ENCODE data around the gene NLRP11. TPM values are rescaled to one million over a fixed set of nuclear protein-coding genes. Genes with fewer than 3 reads are reported as not detected.
"Not testable (repeated sequence)": the region's sequence is repeated elsewhere in the genome, so short reads cannot be mapped to it uniquely, and the experiment has no call there.

The NLRP11 gene
- polyA plus RNA-seq, 6 donors from 2014 or later, result 0.08 to 0.16 TPM; not detected in 4

DNA sequence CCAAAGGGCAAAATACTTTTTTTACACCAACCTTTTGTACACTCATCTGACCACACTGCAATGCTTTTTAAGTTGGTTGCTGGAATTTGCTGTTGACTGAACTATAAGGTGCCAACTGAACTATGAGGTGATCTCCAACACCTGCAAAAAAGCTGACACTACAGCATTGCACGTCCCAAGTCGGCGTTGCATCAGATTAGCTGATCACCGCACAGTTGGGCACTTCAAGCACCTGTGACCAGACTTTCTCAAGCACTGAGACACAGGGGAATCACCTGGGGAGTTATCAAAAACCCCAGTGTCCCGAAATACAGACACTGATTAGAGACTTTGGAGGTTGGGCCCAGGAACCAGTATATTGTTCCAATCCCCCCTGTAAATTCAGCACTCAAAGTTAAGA, 1.1 kb downstream of the NLRP11 start:
- Mint-ChIP-seq H3K27me3 (peaks cover 0 to 5% (median 0%) of the 10 kb centered on the region in 3 donors), H3K36me3 (no peaks in the 10 kb centered on the region), H3K4me3 (no peak overlapping the region), H3K4me1 (no peaks in the 10 kb centered on the region), H3K27ac (no peak overlapping the region), H3K9me3 (peaks cover 0 to 7% (median 0%) of the 10 kb centered on the region in 7 donors)
- DNase-seq, result no peak
- ATAC-seq (ENCODE audit: low read depth in 2 of 2), result no peak

DNA sequence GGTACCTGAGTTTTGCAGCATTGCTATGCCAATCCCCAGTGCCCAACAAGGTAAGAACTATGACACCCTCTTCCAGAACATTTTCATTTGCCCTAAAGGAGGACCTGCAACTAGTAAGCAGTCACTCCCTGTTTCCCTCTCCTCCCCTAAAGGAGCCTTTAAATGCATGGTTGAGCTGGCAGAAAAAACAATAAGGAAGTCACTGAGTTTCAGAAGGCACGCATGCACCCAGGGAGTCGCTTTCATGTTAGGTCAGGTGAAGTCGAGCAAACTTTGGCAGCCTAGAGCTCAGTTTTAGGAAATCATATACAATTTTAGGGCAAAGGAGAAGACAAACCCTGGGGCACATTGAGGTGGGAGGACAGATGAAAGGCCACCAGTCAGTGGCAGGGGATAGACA, 11.8 kb downstream of the NLRP11 start:
- no peaks in the 10 kb centered on the region for H3K36me3 Mint-ChIP-seq
- peak overlapping the region in 1 of 8 donors; percentile 29 for H3K4me3 Mint-ChIP-seq
- ATAC-seq (ENCODE audit: low read depth in 2 of 2) (no peak), DNase-seq (no peak)
- H3K9me3 Mint-ChIP-seq, result peaks cover 0 to 3% (median 0%) of the 10 kb centered on the region in 7 donors
- peak overlapping the region in 1 of 6 donors; percentile 49 for H3K27ac Mint-ChIP-seq
- H3K4me1 Mint-ChIP-seq, result peaks cover 0 to 12% (median 7%) of the 10 kb centered on the region in 3 donors
- H3K27me3 Mint-ChIP-seq, result peaks cover 10 to 26% (median 20%) of the 10 kb centered on the region in 3 donors

DNA sequence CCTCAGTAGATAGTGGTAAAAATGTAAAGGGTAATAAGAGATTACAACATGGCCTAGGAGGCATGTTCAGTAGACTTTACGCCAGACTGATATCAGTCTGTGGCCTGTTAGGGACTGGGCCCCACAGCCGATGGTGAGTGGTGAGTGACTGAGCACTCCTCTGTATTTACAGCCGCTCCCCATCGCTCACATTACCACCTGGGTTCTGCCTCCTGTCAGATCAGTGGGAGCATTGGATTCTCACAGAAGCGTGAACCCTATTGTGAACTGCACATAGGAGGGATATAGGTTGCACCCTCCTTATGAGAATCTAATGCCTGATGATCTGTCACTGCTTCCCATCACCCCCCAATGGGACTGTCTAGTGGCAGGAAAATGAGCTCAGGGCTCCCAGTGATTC, 17.9 kb downstream of the NLRP11 start:
- peaks cover 8 to 46% (median 20%) of the 10 kb centered on the region in 3 donors for H3K27me3 Mint-ChIP-seq
- H3K36me3 Mint-ChIP-seq, result no peaks in the 10 kb centered on the region
- DNase-seq (no peak), ATAC-seq (ENCODE audit: low read depth in 2 of 2) (no peak)
- peaks cover 0 to 6% (median 0%) of the 10 kb centered on the region in 7 donors for H3K9me3 Mint-ChIP-seq
- peaks cover 0 to 9% (median 5%) of the 10 kb centered on the region in 3 donors for H3K4me1 Mint-ChIP-seq
- H3K27ac Mint-ChIP-seq, result no peak overlapping the region
- H3K4me3 Mint-ChIP-seq, result no peak overlapping the region

DNA sequence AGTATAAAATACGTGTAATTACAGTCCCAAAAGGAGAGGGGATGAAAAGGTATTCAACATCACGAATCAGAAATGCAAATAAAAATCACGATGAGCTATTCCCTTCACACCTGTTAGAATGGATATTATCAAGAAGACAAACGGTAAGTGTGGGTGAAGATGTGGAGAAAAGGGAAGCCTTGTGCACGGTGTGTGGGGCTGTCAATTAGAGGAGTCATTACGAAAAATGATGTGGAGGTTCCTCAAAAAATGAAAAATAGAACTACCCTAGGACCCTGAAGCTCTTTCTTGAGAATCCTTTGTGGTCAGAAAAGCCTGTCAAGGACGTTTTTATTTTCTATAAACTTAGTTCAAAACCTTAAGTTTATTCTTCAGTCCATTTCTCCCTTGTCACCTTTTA, 19.4 kb downstream of the NLRP11 start:
- peaks cover 0 to 10% (median 0%) of the 10 kb centered on the region in 7 donors for H3K9me3 Mint-ChIP-seq
- peaks cover 0 to 9% (median 5%) of the 10 kb centered on the region in 3 donors for H3K4me1 Mint-ChIP-seq
- no peak overlapping the region for H3K4me3 Mint-ChIP-seq
- no peak for ATAC-seq (ENCODE audit: low read depth in 2 of 2)
- H3K27ac Mint-ChIP-seq, result no peak overlapping the region
- H3K27me3 Mint-ChIP-seq, result peaks cover 8 to 37% (median 12%) of the 10 kb centered on the region in 3 donors
- H3K36me3 Mint-ChIP-seq, result no peaks in the 10 kb centered on the region
- no peak for DNase-seq

DNA sequence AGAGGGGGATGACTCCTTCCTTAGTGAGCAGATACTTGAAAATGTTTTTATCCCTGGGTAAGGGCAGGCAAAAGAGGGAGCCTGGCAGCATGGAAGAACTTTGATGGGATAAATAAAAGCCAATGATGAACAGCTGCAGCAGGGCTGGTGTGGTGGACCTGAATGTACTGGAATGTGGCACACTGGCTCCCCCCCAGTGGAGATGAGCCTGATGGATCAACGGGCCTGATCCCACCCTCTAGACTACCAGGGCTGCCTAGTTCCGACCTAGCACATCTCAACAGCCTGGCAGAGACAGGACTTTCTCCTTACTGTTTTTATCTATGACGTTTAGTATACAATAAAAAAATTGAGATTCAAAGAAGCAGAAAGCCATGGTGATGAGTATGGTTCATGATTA, 20.5 kb downstream of the NLRP11 start:
- DNase-seq (no peak), ATAC-seq (ENCODE audit: low read depth in 2 of 2) (no peak)
- Mint-ChIP-seq H3K4me1 (peaks cover 0 to 9% (median 5%) of the 10 kb centered on the region in 3 donors), H3K4me3 (no peak overlapping the region), H3K9me3 (peaks cover 0 to 13% (median 0%) of the 10 kb centered on the region in 7 donors), H3K36me3 (no peaks in the 10 kb centered on the region), H3K27ac (no peak overlapping the region), H3K27me3 (peaks cover 8 to 41% (median 21%) of the 10 kb centered on the region in 3 donors)

DNA sequence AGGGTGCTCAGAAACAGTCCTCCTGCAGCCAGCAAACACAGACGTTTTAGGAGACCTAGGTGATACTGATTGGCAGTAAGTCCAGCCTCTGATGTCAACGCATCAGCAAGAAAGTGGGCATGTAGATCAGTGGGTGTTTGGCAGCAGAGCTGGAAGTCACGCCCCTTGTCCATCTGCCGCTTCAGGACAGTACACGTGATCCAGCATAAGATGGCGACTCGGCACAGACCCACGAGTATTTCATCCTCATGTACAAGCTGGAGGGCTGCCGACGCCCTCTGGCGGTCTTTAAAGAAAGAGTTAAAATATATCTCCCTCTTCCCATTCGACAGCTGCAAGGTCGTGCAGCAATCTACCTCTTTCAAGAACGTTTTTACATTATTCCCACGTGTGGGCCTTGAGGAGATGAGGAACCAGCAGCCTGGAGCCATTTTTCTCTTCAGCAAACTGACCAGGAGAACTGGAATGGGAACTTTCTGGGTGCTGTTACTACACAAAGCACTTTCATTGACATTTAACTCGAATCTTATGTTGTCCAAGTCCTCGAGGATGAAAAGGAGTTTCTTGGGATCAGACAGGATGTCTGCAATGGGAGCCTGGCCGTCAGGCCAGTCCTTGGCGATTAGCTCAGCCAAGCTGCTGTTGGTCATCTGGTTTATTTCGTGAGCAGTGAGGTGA, 22.3 kb downstream of the NLRP11 start:
- Mint-ChIP-seq H3K36me3 (no peaks in the 10 kb centered on the region), H3K4me3 (peak overlapping the region in 6 of 8 donors; percentile 10 to 84 (median 61)), H3K27me3 (peaks cover 8 to 37% (median 27%) of the 10 kb centered on the region in 3 donors), H3K4me1 (peaks cover 0 to 9% (median 5%) of the 10 kb centered on the region in 3 donors), H3K9me3 (peaks cover 0 to 13% (median 0%) of the 10 kb centered on the region in 7 donors), H3K27ac (peak overlapping the region in 1 of 6 donors; percentile 80)
- DNase-seq, result peak; percentile 41
- ATAC-seq (ENCODE audit: low read depth in 2 of 2), result peak; percentile 89 to 92

DNA sequence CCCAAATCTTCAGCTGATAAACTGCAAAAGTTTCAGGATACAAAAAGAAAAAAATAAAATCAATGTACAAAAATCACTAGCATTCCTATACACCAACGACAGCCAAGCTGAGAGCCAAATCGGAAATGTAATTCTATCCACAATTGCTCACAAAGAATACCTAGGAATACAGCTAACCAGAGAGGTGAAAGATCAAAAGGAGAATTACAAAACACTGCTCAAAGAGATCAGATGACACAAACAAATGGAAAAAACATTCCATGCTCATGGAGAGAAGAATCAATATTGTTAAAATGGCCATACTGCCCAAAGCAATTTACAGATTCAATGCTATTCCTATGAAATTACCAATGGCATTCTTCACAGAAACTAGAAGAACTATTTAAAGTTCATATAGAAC, 29.5 kb downstream of the NLRP11 start:
- Mint-ChIP-seq H3K27ac (peak overlapping the region in 1 of 6 donors; percentile 28), H3K27me3 (peaks cover 14 to 31% (median 24%) of the 10 kb centered on the region in 3 donors), H3K36me3 (peaks cover 5 to 9% of the 10 kb centered on the region in 2 donors), H3K4me1 (peaks cover 0 to 4% (median 4%) of the 10 kb centered on the region in 3 donors), H3K9me3 (peaks cover 0 to 12% (median 6%) of the 10 kb centered on the region in 7 donors), H3K4me3 (no peak overlapping the region)
- ATAC-seq (ENCODE audit: low read depth in 2 of 2) (no peak), DNase-seq (no peak)

DNA sequence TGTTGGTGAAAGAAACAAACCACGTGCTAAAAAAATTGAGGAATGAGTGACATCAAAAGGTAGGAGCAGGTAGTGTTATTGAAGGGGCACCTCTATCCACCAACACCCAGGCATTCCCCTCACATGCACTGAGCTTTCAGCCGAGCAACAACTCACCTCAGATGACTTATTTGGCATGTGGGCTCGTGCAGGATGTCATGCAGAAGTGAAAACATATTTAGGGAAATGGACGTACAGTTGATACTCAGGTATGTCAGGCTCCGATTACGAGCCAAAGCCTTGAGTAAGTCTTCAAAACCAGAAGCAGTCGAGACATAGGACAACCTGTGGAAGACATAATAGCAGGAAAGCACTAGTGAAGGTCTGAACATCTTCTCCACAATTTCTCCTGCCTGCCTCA, 30.4 kb downstream of the NLRP11 start:
- peaks cover 6 to 11% of the 10 kb centered on the region in 2 donors for H3K36me3 Mint-ChIP-seq
- H3K27ac Mint-ChIP-seq, result no peak overlapping the region
- DNase-seq, result no peak
- H3K4me3 Mint-ChIP-seq, result no peak overlapping the region
- peaks cover 14 to 24% (median 17%) of the 10 kb centered on the region in 3 donors for H3K27me3 Mint-ChIP-seq
- H3K9me3 Mint-ChIP-seq, result peaks cover 0 to 12% (median 5%) of the 10 kb centered on the region in 7 donors
- peaks cover 0 to 4% (median 4%) of the 10 kb centered on the region in 3 donors for H3K4me1 Mint-ChIP-seq
- peak in 1 of 2 donors; percentile 27 for ATAC-seq (ENCODE audit: low read depth in 2 of 2)

DNA sequence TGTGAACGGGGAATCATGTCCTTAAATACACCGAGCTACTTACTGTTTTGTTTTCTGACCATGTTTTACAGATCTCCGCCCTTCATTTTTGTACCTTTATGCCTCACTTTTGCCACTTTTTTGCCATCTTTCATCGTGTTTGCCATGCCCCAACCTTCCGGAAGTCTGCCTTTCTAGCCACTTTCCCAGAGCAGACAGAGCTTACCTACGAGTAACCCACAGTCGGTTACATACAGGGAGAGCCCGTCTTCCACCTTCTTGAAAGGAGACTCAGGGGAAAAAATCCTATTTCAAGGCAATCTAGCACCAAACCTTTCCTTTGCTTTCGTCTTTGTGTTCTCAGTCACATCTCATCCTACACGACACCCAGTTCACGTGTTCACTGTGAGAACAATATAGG, 36.8 kb downstream of the NLRP11 start:
- H3K4me3 Mint-ChIP-seq, result no peak overlapping the region
- DNase-seq, result no peak
- H3K4me1 Mint-ChIP-seq, result no peaks in the 10 kb centered on the region
- peaks cover 0 to 4% (median 0%) of the 10 kb centered on the region in 7 donors for H3K9me3 Mint-ChIP-seq
- H3K27me3 Mint-ChIP-seq, result peaks cover 9 to 12% (median 10%) of the 10 kb centered on the region in 3 donors
- no peak overlapping the region for H3K27ac Mint-ChIP-seq
- no peak for ATAC-seq (ENCODE audit: low read depth in 2 of 2)
- H3K36me3 Mint-ChIP-seq, result peaks cover 6 to 11% of the 10 kb centered on the region in 2 donors

DNA sequence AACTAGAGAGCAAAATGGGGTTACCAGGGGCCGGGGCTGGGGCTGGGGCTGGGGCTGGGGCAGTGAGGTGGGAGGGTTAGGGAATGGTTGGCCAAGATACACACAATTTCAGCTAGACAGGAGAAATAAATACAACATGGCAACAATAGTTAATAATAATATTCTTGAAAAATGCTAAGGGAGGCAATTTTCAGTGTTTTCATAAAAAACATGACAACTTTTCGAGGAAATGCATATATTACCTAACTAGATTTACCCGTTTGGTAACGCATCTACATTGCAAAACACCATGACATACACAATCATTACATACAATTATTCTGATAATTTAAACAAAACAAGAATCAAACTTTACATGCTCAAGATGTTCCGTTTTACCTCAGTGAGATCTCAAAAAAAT, 50.7 kb downstream of the NLRP11 start:
- Mint-ChIP-seq H3K9me3 (peaks cover 0 to 4% (median 0%) of the 10 kb centered on the region in 7 donors), H3K27ac (no peak overlapping the region), H3K4me1 (no peaks in the 10 kb centered on the region), H3K36me3 (no peaks in the 10 kb centered on the region), H3K27me3 (peaks cover 9 to 47% (median 32%) of the 10 kb centered on the region in 3 donors), H3K4me3 (no peak overlapping the region)
- ATAC-seq (ENCODE audit: low read depth in 2 of 2), result no peak
- DNase-seq, result no peak

DNA sequence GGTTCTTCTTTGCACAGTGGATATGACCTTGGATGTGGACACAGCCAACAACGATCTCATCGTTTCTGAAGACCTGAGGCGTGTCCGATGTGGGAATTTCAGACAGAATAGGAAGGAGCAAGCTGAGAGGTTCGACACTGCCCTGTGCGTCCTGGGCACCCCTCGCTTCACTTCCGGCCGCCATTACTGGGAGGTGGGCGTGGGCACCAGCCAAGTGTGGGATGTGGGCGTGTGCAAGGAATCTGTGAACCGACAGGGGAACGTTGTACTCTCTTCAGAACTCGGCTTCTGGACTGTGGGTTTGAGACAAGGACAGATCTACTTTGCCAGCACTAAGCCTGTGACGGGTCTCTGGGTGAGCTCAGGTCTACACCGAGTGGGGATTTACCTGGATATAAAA, 53.5 kb downstream of the NLRP11 start:
- peaks cover 15 to 57% (median 44%) of the 10 kb centered on the region in 3 donors for H3K27me3 Mint-ChIP-seq
- peaks cover 0 to 4% (median 0%) of the 10 kb centered on the region in 7 donors for H3K9me3 Mint-ChIP-seq
- peak overlapping the region in 1 of 6 donors; percentile 33 for H3K27ac Mint-ChIP-seq
- no peak overlapping the region for H3K4me3 Mint-ChIP-seq
- DNase-seq (no peak), ATAC-seq (ENCODE audit: low read depth in 2 of 2) (no peak)
- H3K36me3 Mint-ChIP-seq, result no peaks in the 10 kb centered on the region
- no peaks in the 10 kb centered on the region for H3K4me1 Mint-ChIP-seq

DNA sequence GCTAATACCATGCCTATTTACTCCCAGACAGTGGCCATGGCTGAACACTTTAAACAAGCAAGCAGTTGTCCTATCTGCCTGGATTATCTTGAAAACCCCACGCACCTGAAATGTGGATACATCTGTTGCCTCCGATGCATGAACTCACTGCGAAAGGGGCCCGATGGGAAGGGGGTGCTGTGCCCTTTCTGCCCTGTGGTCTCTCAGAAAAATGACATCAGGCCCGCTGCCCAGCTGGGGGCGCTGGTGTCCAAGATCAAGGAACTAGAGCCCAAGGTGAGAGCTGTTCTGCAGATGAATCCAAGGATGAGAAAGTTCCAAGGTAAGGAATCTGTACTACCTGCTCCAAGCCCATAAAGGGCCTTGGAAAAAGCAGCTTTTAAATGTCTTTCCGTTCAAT, 54.3 kb downstream of the NLRP11 start:
- peaks cover 15 to 54% (median 44%) of the 10 kb centered on the region in 3 donors for H3K27me3 Mint-ChIP-seq

DNA sequence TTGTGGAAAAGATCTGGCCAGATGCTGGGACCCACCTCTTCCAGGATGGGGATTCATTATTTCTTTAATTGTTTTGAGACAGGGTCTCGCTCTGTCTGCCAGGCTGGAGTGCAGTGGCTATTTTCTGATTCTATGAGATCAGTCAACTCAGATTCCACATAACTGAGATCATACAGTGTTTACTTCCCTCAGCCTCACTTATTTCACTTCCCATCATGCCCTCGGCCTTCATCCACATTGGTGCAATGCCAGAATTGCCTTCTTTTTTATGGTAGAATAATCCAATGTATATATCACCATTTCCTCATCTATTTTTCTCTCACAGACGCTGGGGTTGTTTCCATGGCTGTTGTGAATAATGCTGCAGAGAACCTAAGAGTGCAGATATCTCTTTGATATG, 62.2 kb downstream of the NLRP11 start:
- not testable (repeated sequence) for H3K4me1 Mint-ChIP-seq; ATAC-seq (ENCODE audit: low read depth in 2 of 2); H3K27ac Mint-ChIP-seq; H3K36me3 Mint-ChIP-seq; H3K4me3 Mint-ChIP-seq; DNase-seq
- Mint-ChIP-seq H3K27me3 (peaks cover 7 to 33% (median 28%) of the 10 kb centered on the region in 3 donors), H3K9me3 (peaks cover 5 to 32% (median 11%) of the 10 kb centered on the region in 7 donors)

More for the DNA sequence above, 54.3 kb downstream of the NLRP11 start:
- no peaks in the 10 kb centered on the region for H3K36me3 Mint-ChIP-seq
- peaks cover 0 to 4% (median 0%) of the 10 kb centered on the region in 7 donors for H3K9me3 Mint-ChIP-seq
- H3K27ac Mint-ChIP-seq, result no peak overlapping the region
- DNase-seq, result no peak
- no peaks in the 10 kb centered on the region for H3K4me1 Mint-ChIP-seq
- no peak for ATAC-seq (ENCODE audit: low read depth in 2 of 2)
- H3K4me3 Mint-ChIP-seq, result no peak overlapping the region

DNA sequence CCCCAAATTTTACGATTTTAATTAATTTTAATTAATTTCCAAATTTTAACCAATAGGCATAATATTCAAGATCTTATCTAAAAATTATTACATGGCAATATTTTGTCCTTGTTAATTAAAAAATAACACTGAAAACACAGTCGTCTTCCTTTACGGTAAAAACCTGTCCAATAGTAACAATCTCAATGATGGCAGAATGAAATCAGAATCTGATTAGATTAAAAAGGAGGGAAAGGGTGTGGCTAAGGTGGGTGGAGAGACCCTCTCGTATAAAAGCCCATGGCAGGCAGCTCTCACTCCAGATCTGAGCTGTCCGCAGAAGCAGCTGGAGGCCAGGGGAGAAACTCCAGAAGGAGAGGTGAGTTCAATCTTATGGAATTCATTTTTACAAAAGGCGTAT, 63.0 kb downstream of the NLRP11 start, which contains the start of gene RFPL4AL1:
Gene RFPL4AL1 (plus strand): TSS at position 301 of the 400 bp plus-strand sequence. CDS start 2,687 bp downstream, outside the sequence.
- not testable (repeated sequence) for H3K27ac Mint-ChIP-seq; H3K36me3 Mint-ChIP-seq; H3K4me3 Mint-ChIP-seq; ATAC-seq (ENCODE audit: low read depth in 2 of 2); DNase-seq; H3K4me1 Mint-ChIP-seq
- H3K9me3 Mint-ChIP-seq, result peaks cover 5 to 32% (median 11%) of the 10 kb centered on the region in 7 donors
- peaks cover 6 to 35% (median 27%) of the 10 kb centered on the region in 3 donors for H3K27me3 Mint-ChIP-seq

Measured in naive B cell (primary cell).